HT1080 (cell line): Measurements from ENCODE around the gene CLIC3. TPM values are rescaled to one million over a fixed set of nuclear protein-coding genes. Genes with fewer than 3 reads are reported as not detected.

Experiments
- DNase-seq: peaks from one replicate; pipeline ENCODE4 v3.0.0-alpha.2; 2015; ENCODE audit warnings: low read depth
- total RNA-seq: library from RNA; depleted of rRNA; stranded (reverse); fragments of >200 nt; shearing (Covaris generic); gene quantifications from 2 replicates; pipeline ENCODE4 v1.2.3, GENCODE V29; 2014

CLIC3 gene
- total RNA-seq, 1 experiment from 2014 or later, result 1.0 TPM

DNA sequence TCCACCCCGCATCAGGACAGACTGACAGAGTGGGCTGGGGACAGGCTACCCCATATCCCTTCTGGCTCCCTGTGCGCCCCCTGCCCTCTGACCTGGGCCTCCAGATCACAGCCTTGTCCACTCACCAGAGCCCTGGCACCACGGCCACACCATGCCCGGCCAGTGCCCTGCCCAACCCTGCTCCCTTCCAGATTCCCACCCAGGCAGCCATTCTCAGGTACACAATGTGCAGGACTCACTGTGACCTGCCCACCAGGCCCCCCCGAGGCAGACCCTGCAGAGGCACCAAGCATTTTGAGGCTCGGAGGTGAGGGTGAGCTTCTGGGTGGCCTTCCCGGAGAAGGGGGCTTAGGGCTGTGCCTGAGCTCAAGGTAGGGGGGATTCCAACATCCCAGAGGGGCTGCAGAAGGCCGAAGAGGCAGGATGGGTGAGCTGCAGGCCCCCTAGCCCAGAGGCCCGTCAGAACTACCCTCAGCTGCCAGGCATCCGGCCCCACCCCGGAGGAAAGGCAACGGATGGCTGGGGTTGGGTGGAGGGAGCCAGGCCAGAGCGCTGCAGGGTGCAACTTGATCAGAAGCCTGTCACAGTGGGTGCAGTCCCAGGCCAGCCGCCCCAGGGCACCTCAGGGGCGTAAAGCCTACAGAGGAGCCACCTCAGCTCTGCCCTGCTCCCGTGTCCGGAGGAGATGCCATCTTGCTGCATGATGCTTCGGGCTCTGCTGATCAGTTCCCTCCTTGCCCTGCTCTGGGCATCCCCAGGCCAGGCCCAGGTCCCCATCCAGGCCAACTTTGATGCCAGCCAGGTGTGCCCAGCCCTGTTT is 13.9 kb downstream of the CLIC3 start, which contains the start of gene LCNL1:
LCNL1 (plus strand) TSS at position 762 of the 820 bp plus-strand sequence. CDS start 594 bp downstream, outside the sequence.
- DNase-seq, result no peak

DNA sequence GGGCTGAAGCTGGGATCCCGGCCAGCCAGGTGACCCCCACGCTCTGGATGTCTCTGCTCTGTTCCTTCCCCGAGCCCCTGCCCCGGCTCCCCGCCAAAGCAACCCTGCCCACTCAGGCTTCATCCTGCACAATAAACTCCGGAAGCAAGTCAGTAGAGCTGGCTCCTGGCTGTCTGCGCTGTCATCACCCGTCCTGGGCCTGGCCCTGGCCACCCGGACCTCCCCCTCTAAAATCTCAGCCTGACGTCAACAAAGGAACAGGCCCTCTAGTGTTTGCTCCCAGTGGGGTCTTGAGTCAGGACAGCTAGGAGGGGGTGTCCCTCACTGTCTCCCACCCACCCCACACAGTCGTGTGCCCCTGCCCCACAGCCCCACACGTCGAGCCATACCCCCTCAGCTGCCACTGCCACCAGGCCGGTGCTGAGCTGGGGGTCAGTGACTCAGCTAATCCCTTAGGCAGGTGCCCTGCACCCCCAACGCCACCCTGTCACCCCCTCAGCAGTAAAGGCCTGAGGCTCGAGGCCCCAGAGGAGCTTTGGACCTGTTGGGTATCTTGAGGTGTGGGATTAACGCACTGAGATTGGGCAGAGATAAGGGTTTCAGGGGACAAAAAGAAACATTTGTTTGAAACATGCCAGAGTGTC is 14.7 kb downstream of the CLIC3 start:
- peak; percentile 30 for DNase-seq

DNA sequence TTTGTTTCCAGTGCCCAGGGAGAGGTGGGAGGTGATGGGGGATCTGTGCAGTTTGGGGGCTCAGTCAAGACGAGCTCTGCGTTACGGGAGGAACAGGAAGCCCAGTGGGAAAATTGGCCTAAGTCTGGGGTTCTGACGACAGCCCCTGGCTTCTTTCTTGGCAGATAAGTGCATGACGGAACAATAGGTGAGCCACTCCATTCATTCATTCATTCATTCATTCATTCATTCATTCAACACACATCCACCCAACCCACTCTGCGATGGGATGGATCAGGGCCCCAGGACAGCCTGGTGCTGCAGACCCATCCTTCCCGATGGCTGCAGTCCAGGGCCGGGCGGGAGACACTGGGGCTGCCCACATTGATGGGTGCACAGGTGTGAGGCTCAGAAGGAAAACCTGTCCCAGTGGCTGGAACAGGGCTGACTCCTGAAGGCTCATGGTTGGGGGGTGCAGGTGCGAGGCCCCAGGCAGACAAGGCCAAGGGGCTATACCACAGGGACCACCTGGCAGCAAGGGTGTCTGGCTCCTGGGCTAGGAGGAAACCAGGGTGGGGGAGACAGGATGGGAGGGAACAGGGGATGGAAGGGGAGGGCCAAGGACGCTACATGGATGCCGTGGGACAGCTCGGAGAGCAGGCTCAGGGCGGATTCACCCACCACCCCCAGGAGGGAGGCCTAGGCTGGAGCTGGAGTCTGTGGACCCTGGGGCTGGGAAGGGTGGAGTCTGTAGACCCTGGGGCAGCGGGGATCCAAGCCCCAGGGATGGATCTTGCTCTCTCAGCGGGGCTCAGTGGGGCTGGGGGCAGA is 15.5 kb downstream of the CLIC3 start:
- no peak for DNase-seq

DNA sequence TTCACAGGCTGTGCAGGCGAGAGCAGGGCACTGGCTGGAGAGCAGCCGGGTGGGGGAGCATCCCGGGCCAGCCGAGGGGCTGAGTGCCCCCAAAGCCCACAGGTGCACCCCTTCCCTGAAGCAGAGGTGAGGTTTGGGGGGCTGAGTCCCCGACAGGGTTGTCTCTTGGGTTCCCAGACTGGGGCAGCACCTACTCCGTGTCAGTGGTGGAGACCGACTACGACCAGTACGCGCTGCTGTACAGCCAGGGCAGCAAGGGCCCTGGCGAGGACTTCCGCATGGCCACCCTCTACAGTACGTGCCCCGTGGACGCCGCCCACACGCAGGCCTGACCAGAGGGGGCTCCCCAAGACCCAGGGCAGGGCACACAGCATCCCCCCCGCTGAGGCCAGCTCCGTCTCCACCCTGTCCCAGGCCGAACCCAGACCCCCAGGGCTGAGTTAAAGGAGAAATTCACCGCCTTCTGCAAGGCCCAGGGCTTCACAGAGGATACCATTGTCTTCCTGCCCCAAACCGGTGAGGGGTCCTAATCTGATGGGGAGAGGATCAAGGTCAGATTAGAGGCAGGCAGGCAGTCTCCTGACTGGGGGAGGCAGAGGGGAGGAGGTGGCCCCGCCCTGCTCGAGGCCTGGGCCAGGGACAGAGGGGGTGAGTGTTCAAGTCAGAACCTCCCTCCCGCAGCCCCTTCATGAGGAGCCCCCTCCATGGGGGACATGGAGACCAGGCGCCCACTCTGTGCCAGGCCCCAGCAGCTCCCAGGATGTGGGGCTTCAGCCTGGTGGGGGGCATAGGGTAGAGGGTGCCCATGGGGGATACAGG is 16.4 kb downstream of the CLIC3 start:
- DNase-seq, result no peak

DNA sequence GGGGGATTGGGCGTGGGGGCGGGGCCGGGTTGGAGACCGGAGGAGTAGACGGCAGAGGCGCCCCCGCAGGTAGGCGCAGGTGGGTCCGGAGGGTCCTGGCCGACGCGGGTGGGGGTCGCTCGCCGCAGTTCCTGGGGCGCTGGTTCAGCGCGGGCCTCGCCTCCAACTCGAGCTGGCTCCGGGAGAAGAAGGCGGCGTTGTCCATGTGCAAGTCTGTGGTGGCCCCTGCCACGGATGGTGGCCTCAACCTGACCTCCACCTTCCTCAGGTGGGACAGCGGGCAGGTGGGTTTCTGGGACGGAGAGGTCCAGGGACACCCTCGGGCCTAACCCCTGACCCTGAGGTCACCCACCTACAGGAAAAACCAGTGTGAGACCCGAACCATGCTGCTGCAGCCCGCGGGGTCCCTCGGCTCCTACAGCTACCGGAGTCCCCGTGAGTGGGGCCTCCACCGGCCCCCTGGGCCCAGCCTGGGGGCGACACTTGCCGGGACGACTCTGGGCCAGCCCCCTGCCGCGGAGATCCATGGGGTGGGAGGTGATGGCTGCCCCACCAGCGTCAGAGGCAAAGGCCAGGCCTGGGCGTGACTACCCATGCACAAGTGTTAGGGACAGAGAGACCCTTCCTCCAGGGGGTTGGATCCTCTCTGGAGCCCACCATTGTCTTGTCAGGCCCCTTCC is 17.4 kb downstream of the CLIC3 start:
- no peak for DNase-seq

DNA sequence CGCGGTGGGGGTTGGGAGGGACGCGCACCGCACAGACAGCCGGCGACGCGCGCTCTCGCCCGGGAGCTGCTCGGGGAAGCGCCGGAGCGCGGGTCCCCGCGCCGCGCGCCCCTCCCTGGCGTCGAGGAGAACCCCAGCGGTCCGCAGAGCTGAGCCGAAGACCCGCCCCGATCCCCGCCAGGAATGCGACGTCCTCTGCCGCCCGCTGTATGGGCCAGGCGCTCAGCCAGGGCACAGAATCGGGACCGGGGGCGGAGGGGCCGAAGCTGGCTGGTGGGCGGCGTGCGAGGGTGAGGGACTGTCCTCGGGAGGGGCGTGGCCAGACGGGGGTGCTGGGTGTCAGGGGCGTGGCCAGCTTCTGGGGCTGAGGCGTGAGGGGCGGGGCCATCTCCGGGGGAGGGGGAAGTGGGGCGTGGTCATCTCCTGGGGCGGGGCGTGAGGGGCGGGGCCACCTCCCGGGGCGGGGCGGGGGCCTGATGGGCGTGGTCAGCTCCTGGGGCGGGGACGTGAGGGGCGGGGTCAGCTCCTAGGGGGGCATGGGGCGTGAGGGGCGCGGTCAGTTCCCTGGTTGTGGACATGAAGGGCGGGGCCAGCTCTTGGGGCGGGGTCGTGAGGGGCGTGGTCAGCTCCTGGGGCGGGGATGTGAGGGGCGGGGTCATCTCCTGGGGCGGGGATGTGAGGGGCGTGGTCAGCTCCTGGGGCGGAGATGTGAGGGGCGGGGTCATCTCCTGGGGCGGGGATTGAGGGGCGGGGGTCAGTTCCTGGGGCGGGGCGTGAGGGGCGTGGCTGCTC is 18.1 kb downstream of the CLIC3 start:
- DNase-seq, result no peak

DNA sequence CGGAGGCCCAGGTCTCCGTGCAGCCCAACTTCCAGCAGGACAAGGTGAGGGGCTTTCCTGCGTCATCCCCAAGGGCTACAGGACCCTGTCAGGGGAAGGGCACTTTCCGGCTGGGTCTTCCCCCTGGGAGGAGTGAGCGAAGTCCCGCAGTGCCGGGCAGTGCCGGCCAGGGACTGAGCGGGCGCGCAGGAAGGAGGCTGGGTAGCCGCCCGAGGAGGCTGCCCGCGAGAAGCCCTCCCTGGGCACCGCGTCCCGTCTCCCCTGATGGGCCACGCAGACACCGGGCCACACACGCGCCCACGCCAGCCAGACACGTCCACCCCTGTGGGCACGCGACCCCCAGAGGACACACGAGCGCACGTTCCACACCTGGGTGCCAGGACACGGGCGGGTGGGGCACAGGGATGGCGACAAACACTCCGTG is 18.7 kb downstream of the CLIC3 start:
- no peak for DNase-seq

DNA sequence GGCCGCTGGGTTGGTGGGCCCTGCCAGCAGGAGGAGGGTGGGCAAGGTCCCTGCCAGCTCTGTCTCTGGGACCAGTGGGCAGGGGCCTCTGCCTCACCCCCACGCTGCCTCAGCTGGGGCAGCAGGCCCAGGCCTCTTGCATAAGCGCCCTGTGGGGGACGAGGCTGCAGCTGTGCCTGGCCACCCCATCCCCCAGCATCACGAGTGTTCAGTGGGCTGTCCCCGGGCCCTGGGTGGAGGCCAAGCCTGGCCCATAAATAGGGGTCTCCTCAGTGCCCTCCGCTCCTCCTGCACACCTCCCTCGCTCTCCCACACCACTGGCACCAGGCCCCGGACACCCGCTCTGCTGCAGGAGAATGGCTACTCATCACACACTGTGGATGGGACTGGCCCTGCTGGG is 19.1 kb downstream of the CLIC3 start, which contains the start of gene PTGDS:
PTGDS (plus strand) TSS at position 282 of the 400 bp plus-strand sequence; CDS start at position 357, 75 bp downstream.
- no peak for DNase-seq

DNA sequence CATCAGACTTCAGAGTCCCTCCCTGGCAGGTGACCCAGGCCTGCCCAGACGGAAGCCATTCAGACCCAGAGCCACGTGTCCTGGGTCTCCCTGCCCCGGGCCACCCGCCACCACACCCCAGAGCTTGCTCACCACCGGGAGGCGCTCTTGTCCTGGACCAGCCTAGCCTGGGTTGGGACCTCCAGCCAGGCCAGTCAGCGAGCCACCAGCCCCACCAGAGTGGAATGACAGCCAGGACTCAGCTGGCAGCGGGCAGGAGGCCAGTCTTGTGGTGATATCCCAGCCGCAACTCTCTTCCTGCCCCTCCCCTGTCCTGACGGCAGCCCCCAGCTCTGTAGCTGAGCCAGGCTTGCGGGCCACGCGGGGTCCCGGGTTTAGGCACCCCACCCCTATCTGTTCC is 20.7 kb downstream of the CLIC3 start:
- peak; percentile 45 for DNase-seq

DNA sequence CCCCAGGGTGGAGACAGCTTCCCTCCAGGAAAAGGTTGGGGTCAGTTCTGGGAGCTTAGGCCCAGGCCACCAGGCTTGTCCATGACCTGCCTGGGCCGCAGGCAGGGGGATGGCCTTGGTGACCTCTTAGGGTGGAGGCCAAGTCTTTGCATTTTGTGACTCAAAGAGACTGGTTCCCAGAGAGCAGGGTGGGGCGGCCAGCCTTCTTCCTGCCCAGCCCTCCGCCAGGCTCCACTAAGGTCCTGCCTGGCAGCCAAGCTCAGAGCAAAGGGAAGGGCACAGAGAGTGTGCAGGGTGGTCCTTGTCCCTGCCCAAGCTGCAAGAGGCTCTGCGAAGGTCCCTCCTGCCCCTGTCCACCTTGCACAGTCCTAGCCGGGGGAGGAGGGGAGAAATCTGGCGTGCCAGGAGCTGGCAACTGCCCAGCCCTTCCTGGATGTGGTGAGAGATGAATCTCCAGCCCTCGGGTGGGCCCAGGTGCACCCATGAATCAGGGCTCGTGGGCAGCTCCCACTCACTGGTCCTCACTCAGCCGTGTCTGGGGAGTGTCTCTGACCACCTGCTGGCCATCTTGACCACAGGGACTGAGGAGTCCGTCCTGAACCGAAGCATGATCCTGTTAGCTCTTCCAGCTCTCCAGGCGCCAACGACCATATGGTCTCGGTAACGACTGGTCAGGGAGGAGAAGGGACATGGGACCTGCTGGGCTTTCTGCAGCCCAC is 21.4 kb downstream of the CLIC3 start:
- peak; percentile 30 for DNase-seq

DNA sequence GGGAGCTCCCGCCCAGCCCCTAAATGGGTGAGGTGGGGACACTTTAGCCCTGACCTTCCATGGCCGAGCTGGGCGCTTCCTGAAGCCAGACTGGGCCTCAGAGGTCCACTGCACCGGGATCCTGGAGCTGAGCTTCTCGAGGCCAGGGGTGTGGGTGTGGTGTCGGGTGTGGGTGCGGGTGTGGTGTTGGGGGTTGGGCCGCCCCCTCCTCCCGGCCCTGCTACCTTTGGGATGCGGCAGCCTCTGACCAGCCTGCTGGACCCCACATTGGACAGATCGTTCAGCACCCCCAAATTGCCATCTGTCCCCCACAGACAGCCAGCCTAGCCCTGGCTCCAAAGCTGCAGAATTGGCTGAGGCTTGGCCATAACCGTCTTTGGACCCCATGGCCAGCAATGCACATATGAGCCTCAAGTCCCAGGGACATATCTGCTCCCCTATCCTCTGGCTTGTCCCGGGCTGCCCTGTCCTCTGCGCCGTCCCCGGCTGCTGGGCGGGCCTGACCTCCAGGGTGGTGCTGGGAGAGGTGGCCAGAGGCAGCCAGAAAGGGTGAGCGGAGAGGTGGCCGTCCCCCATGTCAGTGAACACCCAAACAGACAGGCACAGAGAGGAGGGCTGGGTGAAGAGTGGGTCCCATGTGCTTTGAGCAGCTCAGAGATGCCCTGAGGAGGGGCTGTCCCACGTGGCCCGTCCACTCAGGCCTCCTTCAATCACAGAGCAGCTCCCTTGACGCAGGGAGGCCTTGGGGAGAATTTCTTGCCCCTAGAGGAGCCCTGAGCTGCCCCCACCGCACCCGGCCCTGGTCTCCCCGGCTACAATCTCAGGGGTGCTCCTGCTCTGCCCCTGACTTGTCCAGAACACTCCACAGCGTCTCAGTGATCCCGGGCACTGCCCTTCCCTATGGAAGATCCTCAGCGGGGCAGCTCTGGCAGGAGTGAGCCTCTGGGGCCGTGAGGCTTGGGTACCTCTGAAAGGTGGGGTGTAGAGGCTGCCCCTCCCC is 22.4 kb downstream of the CLIC3 start:
- DNase-seq, result no peak

DNA sequence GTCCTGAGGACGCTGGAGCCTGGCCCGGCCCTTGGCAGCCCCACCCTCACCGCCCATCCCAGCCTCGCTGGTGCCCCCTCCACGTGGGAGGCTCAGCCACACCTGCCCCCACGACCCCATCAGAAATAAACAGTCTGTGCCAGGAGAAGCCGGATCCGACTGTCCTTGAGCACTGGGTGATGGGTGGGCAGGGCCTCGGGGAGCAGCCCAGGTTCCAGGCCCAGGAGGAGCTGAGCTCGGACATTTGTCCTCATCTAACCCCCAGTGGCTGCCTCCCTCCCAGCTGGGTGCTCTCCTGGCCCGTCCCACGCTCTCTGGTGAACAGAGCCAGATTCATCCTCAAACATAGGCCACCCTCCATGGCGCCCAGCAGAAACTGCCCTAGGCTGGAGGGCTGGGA is 23.6 kb downstream of the CLIC3 start:
- DNase-seq, result no peak

DNA sequence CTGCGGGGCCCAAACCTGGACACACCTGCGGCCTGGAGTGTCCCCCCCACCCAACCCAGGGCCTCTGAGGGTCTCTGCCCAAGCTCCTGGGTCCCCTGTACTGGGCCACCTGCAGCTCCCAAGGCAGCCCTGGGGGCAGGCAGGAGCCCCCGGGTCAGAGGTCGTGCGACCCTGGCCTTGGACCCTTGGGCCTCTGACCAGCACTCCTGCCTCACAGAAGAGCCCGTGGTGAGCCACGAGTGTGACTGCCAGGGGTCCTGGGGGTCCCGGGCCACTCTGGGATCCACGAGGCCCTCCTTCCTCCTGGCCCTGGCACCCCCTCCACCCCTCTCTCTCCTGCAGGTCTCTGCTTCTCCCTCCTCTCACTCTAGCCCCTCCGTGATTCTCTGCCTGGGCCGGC is 24.0 kb downstream of the CLIC3 start:
- no peak for DNase-seq

DNA sequence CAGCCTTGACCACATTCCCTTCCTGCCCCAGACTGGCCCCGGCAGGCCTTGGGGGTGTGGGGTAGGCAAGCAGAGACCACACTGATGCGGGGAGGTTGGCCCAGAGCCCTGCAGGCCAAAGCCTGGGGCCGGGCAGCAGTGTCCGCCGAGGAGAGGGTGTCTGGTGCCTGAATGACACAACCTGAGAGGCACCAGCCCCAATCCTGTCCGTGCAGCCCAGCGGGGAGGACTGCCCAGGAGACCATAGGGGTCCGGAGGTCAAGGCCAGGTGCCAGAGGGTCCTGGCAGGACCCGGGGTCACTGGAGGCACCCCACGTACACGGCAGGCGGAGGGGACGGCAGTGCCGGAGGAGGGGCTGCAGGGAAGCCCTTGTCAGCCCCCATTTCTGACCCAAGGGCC is 24.6 kb downstream of the CLIC3 start:
- no peak for DNase-seq

DNA sequence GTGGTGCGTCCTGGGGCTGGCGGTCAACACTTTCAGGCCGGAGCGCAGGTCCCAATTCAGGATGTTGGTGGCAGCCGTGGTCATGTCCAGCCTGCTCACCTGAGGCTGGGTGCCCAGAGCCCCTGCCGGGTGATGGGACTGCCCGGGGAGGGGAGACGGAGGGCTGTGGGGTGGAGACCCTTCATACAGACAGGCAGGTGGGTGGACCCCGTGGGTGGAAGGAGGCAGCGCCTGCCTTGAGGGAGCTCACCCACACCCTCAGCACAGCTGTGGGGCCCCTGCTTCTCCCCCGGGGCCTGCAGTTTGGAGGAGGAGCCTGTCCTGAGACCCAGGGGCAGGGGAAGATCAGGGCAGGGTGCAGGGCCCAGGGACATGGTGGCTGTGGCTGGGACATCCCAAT is 26.0 kb downstream of the CLIC3 start:
- no peak for DNase-seq

DNA sequence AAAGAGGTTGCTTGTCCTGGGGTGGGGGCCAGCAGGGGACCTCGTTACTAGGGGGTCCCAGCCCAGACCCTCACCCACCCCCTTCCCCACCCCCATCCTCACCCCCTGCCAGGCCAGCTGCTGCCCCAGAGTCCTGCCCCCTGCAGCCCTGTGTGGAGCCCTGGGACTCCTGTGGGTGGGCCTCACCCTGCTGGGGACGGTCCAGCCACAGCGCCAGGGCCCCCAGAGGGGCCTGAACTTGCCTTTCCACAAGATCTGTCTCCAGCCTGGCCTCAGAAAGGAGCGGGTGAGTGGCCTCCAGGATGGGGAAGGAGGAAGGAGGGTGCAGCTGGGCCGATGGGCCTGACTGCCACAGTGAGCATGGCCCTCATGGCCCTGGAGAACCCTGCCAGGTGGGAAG is 26.6 kb downstream of the CLIC3 start:
- no peak for DNase-seq

DNA sequence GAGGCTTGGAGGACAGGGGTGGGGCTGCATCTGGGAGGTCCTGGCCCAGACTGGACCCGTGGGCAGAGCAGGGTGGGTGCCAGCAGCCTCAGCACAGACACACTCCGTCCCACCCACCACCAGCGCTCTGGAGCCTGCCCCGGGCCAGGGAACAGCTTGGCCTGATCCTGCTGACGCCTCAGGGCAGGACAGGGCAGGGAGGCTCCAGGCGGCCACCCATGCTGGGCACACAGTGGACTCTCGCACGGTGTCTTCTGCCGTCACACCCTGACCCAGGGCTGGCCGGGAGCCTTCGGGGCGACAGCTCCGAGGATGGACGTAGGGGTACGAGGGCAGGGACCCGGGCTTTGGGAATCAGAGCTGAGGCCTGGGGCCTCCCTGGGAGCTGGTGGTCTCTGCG is 27.2 kb downstream of the CLIC3 start:
- DNase-seq, result no peak
